GM23338 (cell line): ENCODE data around the gene OGG1.

ENCODE experiments used
- ETS1 ChIP-seq: IDR thresholded peaks from 2 replicates; pipeline ENCODE4 v1.6.1; 2016; ENCODE audit warnings: antibody characterized with exemption
- EZH2 ChIP-seq: fragments of 200-600 bp; sonication (generic); IDR thresholded peaks from one replicate; pipeline ENCODE4 v1.8.0; 2017; ENCODE audit warnings: antibody characterized with exemption, mild to moderate bottlenecking, low read depth; ENCODE audit not compliant: unreplicated experiment
- JUNB ChIP-seq: IDR thresholded peaks from one replicate; pipeline ENCODE4 v1.6.1; 2016; ENCODE audit warnings: antibody characterized with exemption; ENCODE audit not compliant: unreplicated experiment
- REST ChIP-seq: IDR thresholded peaks from one replicate; pipeline ENCODE4 v1.6.1; 2018; ENCODE audit warnings: antibody characterized with exemption; ENCODE audit not compliant: unreplicated experiment
- ZNF331 ChIP-seq: fragments of 250-450 bp; sonication (Bioruptor Pico); IDR thresholded peaks from 2 replicates; pipeline ENCODE4 v1.5.0; 2020; ENCODE audit warnings: low read depth, mild to moderate bottlenecking, moderate library complexity
- TF ChIP-seq, protein P1 (sequence below), 2 experiments: fragments of 200-600 bp in 1 of 2; sonication (generic) in 1 of 2; conservative IDR thresholded peaks; 2 replicates each; pipeline versions ENCODE4 v1.5.1 to v1.6.1; 2016 to 2017; ENCODE audit warnings: antibody characterized with exemption in 2 of 2, low read depth in 2 of 2, mild to moderate bottlenecking in 2 of 2, moderate library complexity in 1 of 2

GRCh38 chr3:9748031-9748430, 1.7 kb upstream of the OGG1 start:
- TF ChIP-seq, protein P1, sequence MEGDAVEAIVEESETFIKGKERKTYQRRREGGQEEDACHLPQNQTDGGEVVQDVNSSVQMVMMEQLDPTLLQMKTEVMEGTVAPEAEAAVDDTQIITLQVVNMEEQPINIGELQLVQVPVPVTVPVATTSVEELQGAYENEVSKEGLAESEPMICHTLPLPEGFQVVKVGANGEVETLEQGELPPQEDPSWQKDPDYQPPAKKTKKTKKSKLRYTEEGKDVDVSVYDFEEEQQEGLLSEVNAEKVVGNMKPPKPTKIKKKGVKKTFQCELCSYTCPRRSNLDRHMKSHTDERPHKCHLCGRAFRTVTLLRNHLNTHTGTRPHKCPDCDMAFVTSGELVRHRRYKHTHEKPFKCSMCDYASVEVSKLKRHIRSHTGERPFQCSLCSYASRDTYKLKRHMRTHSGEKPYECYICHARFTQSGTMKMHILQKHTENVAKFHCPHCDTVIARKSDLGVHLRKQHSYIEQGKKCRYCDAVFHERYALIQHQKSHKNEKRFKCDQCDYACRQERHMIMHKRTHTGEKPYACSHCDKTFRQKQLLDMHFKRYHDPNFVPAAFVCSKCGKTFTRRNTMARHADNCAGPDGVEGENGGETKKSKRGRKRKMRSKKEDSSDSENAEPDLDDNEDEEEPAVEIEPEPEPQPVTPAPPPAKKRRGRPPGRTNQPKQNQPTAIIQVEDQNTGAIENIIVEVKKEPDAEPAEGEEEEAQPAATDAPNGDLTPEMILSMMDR (conservative IDR thresholded peaks at IDR 0.05; ENCODE audit: low read depth in 2 of 2) = no peak
- no peak for TF ChIP-seq EZH2
- TF ChIP-seq JUNB = no peak
- no peak for TF ChIP-seq ETS1
- no peak for TF ChIP-seq REST
- no peak for TF ChIP-seq ZNF331 (CRISPR knock-in tag)
